Lower lobe of right lung (tissue), 2 donors: Measurements from ENCODE around the gene HIPK2. TPM values are rescaled to one million over a fixed set of nuclear protein-coding genes. Genes with fewer than 3 reads are reported as not detected.

Source experiments
- ATAC-seq, 2 donors: fragments of 200-7000 bp; cut with Tn5 transposase; one replicate each; pipeline ENCODE4 v1.9.1; 2020 to 2022; ENCODE audit warnings: mild to moderate bottlenecking in 2 of 2, moderate library complexity in 2 of 2
- DNase-seq: peaks from one replicate; pipeline ENCODE4 v3.0.0-alpha.2; 2020
- H3K27ac ChIP-seq: fragments of 200-600 bp; one replicate; pipeline ENCODE4 v1.8.0; 2022
- H3K27me3 ChIP-seq: fragments of 200-600 bp; one replicate; pipeline ENCODE4 v1.8.0; 2022; ENCODE audit warnings: low read depth
- H3K36me3 ChIP-seq: fragments of 200-600 bp; one replicate; pipeline ENCODE4 v1.8.0; 2022; ENCODE audit warnings: mild to moderate bottlenecking
- H3K4me1 ChIP-seq: fragments of 200-600 bp; one replicate; pipeline ENCODE4 v1.8.0; 2022
- H3K4me3 ChIP-seq: fragments of 200-600 bp; one replicate; pipeline ENCODE4 v1.8.0; 2022; ENCODE audit warnings: mild to moderate bottlenecking
- H3K9me3 ChIP-seq: fragments of 200-600 bp; one replicate; pipeline ENCODE4 v1.8.0; 2022
- CTCF ChIP-seq: fragments of 200-600 bp; IDR thresholded peaks from one replicate; pipeline ENCODE4 v1.8.0; 2022; ENCODE audit warnings: antibody characterized with exemption, mild to moderate bottlenecking
- intact Hi-C: fragments of 100-400 bp; cut with DNase I; formaldehyde crosslinking; loops from one replicate; pipeline ENCODE4 v1.11.0; 2022
- total RNA-seq: library from RNA; stranded (reverse); fragmentation: NEBNext Ultra II Directional; extraction: Animal tissue kit (Norgen Biotek cat#: 25700); gene quantifications from one replicate; pipeline ENCODE4 v1.2.1, GENCODE V29; 2021
- donor health status: DM: no; HTN: yes; CAD: no; lungs with severe emphysema.

HIPK2 gene
- total RNA-seq, 1 donor from 2014 or later, result 81.0 TPM

GRCh38 chr7:139694389-139694676 lies 83.5 kb downstream of the HIPK2 start:
- no peak for DNase-seq
- peaks cover 26% of the 10 kb centered on the region for H3K36me3 ChIP-seq
- no peak overlapping the region for H3K27ac ChIP-seq
- H3K4me3 ChIP-seq, result no peak overlapping the region
- intact Hi-C loops, result no loop called here
- no peak for TF ChIP-seq CTCF
- no peaks in the 10 kb centered on the region for H3K27me3 ChIP-seq
- no peak for ATAC-seq
- peaks cover 28% of the 10 kb centered on the region for H3K4me1 ChIP-seq
- no peaks in the 10 kb centered on the region for H3K9me3 ChIP-seq

- Histone ChIP-seq H3K4me1 (peaks cover 28% of the 10 kb centered on the region), H3K27ac (no peak overlapping the region)
- ATAC-seq, result no peak
Measured at GRCh38 chr7:139693651-139694388, 84.0 kb downstream of the HIPK2 start.

GRCh38 chr7:139692723-139693122 lies 85.1 kb downstream of the HIPK2 start:
- H3K27ac ChIP-seq, result no peak overlapping the region
- TF ChIP-seq CTCF, result no peak

More at GRCh38 chr7:139693651-139694388, 84.0 kb downstream of the HIPK2 start:
- intact Hi-C loops, result no loop called here
- TF ChIP-seq CTCF, result no peak
- Histone ChIP-seq H3K27me3 (no peaks in the 10 kb centered on the region), H3K4me3 (no peak overlapping the region), H3K36me3 (peaks cover 26% of the 10 kb centered on the region), H3K9me3 (no peaks in the 10 kb centered on the region)
- no peak for DNase-seq

DNA sequence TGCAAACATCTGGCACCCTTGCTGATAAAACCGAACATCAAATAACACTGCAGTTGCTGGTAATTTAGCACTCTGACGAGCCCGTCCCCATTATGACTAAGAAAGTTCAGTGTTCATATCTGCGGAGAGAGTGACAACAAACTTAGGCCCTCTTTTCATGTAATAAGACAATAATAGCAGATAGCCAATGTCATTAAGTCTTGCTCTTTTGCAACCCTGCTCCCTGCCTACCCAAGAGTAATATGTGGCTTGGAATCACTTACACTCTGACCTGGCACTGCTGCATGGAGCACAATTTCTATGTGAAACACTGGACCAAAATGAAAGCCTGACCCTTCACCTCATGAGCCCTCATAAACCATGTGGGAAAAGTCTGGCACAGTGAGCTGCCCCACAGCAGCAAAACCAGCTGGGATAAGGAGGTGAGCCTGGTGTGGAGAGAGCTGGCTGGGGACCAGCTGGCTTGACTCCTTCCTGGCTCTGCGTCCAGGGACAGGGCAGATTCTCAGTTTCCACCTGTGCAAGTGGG lies 86.5 kb downstream of the HIPK2 start:
- Histone ChIP-seq H3K36me3 (peaks cover 13% of the 10 kb centered on the region), H3K9me3 (no peaks in the 10 kb centered on the region), H3K27ac (no peak overlapping the region), H3K27me3 (no peaks in the 10 kb centered on the region), H3K4me3 (no peak overlapping the region), H3K4me1 (peaks cover 20% of the 10 kb centered on the region)
- no peak for TF ChIP-seq CTCF
- DNase-seq, result no peak
- intact Hi-C loops, result no loop called here
- peak; percentile 28 to 59 for ATAC-seq

More at GRCh38 chr7:139692723-139693122, 85.1 kb downstream of the HIPK2 start:
- peaks cover 22% of the 10 kb centered on the region for H3K36me3 ChIP-seq
- no peaks in the 10 kb centered on the region for H3K9me3 ChIP-seq
- H3K4me3 ChIP-seq, result no peak overlapping the region
- DNase-seq (no peak), ATAC-seq (no peak)
- peaks cover 28% of the 10 kb centered on the region for H3K4me1 ChIP-seq
- no peaks in the 10 kb centered on the region for H3K27me3 ChIP-seq
- intact Hi-C loops, result no loop called here

DNA sequence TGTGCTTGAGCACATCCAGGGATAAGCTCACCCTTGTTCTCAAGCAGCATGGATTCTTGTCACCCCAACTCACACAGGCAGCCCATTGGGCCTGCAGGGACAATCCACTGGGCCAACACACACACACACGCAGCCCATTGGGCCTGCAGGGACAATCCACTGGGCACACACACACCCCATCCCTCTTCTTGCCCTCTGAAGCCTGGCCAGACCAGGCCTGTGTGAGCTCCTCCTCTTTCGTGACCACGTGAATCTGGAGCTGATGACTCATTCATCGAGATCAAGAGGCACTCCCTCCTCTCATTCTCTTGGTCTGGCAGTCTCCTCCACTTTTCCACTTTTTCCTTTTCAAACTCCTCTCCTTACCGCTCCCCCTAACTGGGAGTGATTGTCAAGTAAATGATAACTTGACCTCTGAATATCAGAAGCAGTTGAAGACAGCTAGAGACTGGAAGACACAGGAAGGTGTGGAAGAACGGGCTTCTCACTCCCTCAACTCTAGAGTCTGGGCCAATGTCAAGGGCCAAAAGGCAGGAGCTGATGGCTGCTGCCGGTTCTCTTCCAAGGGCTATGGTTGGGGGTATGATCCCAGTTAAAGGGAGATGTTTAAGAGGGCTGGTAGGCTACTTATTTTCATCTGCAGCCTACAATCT lies 89.7 kb downstream of the HIPK2 start:
- no peak for TF ChIP-seq CTCF
- Histone ChIP-seq H3K4me1 (peaks cover 18% of the 10 kb centered on the region), H3K27ac (no peak overlapping the region), H3K36me3 (peaks cover 12% of the 10 kb centered on the region), H3K9me3 (peaks cover 5% of the 10 kb centered on the region), H3K4me3 (no peak overlapping the region), H3K27me3 (no peaks in the 10 kb centered on the region)
- no peak for DNase-seq
- intact Hi-C loops, result no loop called here
- ATAC-seq, result peak in 1 of 2 donors; percentile 23
